ENCODE data around the gene PGK1. TPM values are rescaled to one million over a fixed set of nuclear protein-coding genes. Genes with fewer than 3 reads are reported as not detected.

The PGK1 gene
- total and polyA plus RNA-seq, 2 donors (not counting 1 experiment from before 2014, with no cell fraction given) = 141 to 636 TPM

- H2AFZ ChIP-seq (ENCODE audit: low read length) = no peak overlapping the region
- H3K36me3 ChIP-seq (ENCODE audit: control insufficient read depth, insufficient read depth, low read length) = peaks cover 2% of the 10 kb centered on the region
- H3K9me3 ChIP-seq (ENCODE audit: control insufficient read depth, insufficient read depth, low read depth, low read length) = no peaks in the 10 kb centered on the region
- no peak overlapping the region for H3K4me3 ChIP-seq (replicated peaks in 1 of 4; ENCODE audit: control extremely low read depth in 1 of 4, insufficient read depth in 1 of 4, low read depth in 3 of 4, low read length in 4 of 4)
- H3K27me3 ChIP-seq (ENCODE audit: control insufficient read depth, insufficient read depth, low read length) = no peaks in the 10 kb centered on the region
- no peaks in the 10 kb centered on the region for H3K4me1 ChIP-seq (ENCODE audit: control insufficient read depth, extremely low read depth, insufficient read depth, low read length)
- H4K20me1 ChIP-seq (ENCODE audit: control insufficient read depth, extremely low read depth, insufficient read depth, low read length) = no peaks in the 10 kb centered on the region
- no peak overlapping the region for H3K4me2 ChIP-seq (ENCODE audit: extremely low read depth, insufficient read depth, low read length)
- no peak for DNase-seq (ENCODE audit: low read depth in 2 of 2)
- no peak overlapping the region for H3K27ac ChIP-seq (ENCODE audit: insufficient read depth, low read length)
- H3K9ac ChIP-seq (ENCODE audit: insufficient read depth, low read length) = no peak overlapping the region
- H3K79me2 ChIP-seq (ENCODE audit: control insufficient read depth, insufficient read depth, low read length) = no peaks in the 10 kb centered on the region
- TF ChIP-seq EZH2 (IDR thresholded peaks at IDR 0.05; ENCODE audit: low read length, missing control alignments) (no peak), CTCF (conservative IDR thresholded peaks at IDR 0.05 in 1 of 2, IDR thresholded peaks at IDR 0.05 in 1 of 2; ENCODE audit: low read depth in 1 of 2, low read length in 2 of 2) (no peak)
These were observed 25.7 kb downstream of the PGK1 start for GRCh38 chrX:78129714-78130113.

GRCh38 chrX:78130396-78130795 lies 26.3 kb downstream of the PGK1 start:
- no peaks in the 10 kb centered on the region for H4K20me1 ChIP-seq (ENCODE audit: control insufficient read depth, extremely low read depth, insufficient read depth, low read length)
- no peaks in the 10 kb centered on the region for H3K36me3 ChIP-seq (ENCODE audit: control insufficient read depth, insufficient read depth, low read length)

GRCh38 chrX:78131117-78131516 lies 27.1 kb downstream of the PGK1 start:
- Histone ChIP-seq H3K9me3 (ENCODE audit: control insufficient read depth, insufficient read depth, low read depth, low read length) (no peaks in the 10 kb centered on the region), H4K20me1 (ENCODE audit: control insufficient read depth, extremely low read depth, insufficient read depth, low read length) (no peaks in the 10 kb centered on the region), H3K4me3 (replicated peaks in 1 of 4; ENCODE audit: control extremely low read depth in 1 of 4, insufficient read depth in 1 of 4, low read depth in 3 of 4, low read length in 4 of 4) (no peak overlapping the region), H3K27me3 (ENCODE audit: control insufficient read depth, insufficient read depth, low read length) (no peaks in the 10 kb centered on the region), H3K4me1 (ENCODE audit: control insufficient read depth, extremely low read depth, insufficient read depth, low read length) (no peaks in the 10 kb centered on the region), H3K9ac (ENCODE audit: insufficient read depth, low read length) (no peak overlapping the region), H3K4me2 (ENCODE audit: extremely low read depth, insufficient read depth, low read length) (no peak overlapping the region), H3K36me3 (ENCODE audit: control insufficient read depth, insufficient read depth, low read length) (no peaks in the 10 kb centered on the region), H3K79me2 (ENCODE audit: control insufficient read depth, insufficient read depth, low read length) (no peaks in the 10 kb centered on the region), H2AFZ (ENCODE audit: low read length) (no peak overlapping the region), H3K27ac (ENCODE audit: insufficient read depth, low read length) (no peak overlapping the region)
- no peak for DNase-seq (ENCODE audit: low read depth in 2 of 2)
- TF ChIP-seq CTCF (conservative IDR thresholded peaks at IDR 0.05 in 1 of 2, IDR thresholded peaks at IDR 0.05 in 1 of 2; ENCODE audit: low read depth in 1 of 2, low read length in 2 of 2) = no peak
- TF ChIP-seq EZH2 (IDR thresholded peaks at IDR 0.05; ENCODE audit: low read length, missing control alignments) = no peak

More at GRCh38 chrX:78130396-78130795, 26.3 kb downstream of the PGK1 start:
- no peaks in the 10 kb centered on the region for H3K4me1 ChIP-seq (ENCODE audit: control insufficient read depth, extremely low read depth, insufficient read depth, low read length)
- no peaks in the 10 kb centered on the region for H3K9me3 ChIP-seq (ENCODE audit: control insufficient read depth, insufficient read depth, low read depth, low read length)
- no peak for DNase-seq (ENCODE audit: low read depth in 2 of 2)
- H2AFZ ChIP-seq (ENCODE audit: low read length) = no peak overlapping the region
- no peak overlapping the region for H3K4me3 ChIP-seq (replicated peaks in 1 of 4; ENCODE audit: control extremely low read depth in 1 of 4, insufficient read depth in 1 of 4, low read depth in 3 of 4, low read length in 4 of 4)
- no peaks in the 10 kb centered on the region for H3K27me3 ChIP-seq (ENCODE audit: control insufficient read depth, insufficient read depth, low read length)
- H3K9ac ChIP-seq (ENCODE audit: insufficient read depth, low read length) = no peak overlapping the region
- H3K4me2 ChIP-seq (ENCODE audit: extremely low read depth, insufficient read depth, low read length) = no peak overlapping the region
- no peak overlapping the region for H3K27ac ChIP-seq (ENCODE audit: insufficient read depth, low read length)
- H3K79me2 ChIP-seq (ENCODE audit: control insufficient read depth, insufficient read depth, low read length) = no peaks in the 10 kb centered on the region
- no peak for TF ChIP-seq EZH2 (IDR thresholded peaks at IDR 0.05; ENCODE audit: low read length, missing control alignments)
- TF ChIP-seq CTCF (conservative IDR thresholded peaks at IDR 0.05 in 1 of 2, IDR thresholded peaks at IDR 0.05 in 1 of 2; ENCODE audit: low read depth in 1 of 2, low read length in 2 of 2) = no peak

All from fibroblast of lung (primary cell).